GM19099 (cell line): Measurements from ENCODE around the gene SLC26A8.
A peak's percentile ranks its signal among the peaks of the same experiment; 100 is the strongest.

ENCODE experiments used
- POLR2A ChIP-seq: IDR thresholded peaks from 3 replicates; pipeline ENCODE4 v1.6.1; 2011; ENCODE audit warnings: low read depth; ENCODE audit not compliant: insufficient read length; ENCODE audit errors: extremely low read depth

The SLC26A8 gene

DNA sequence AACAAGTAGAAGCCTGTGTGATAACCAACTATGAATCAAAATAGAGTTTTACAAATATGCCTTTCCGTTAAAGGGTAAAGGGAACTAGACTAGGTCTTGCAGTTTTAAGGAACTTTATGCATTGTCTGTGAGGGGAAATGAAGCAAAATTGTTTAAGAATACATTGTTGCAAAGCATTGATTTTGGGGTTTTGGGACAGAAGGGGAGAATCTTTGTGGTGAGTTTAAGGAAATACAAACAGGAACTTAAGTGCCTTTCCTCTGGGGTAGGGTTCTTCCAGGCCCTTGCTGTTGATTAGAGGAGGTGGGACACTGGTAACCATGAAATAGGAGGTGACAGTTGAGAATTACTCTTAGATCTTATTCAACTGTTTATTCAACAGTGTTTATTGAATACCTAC lies 7.8 kb upstream of the SLC26A8 start:
- TF ChIP-seq POLR2A, result no peak

DNA sequence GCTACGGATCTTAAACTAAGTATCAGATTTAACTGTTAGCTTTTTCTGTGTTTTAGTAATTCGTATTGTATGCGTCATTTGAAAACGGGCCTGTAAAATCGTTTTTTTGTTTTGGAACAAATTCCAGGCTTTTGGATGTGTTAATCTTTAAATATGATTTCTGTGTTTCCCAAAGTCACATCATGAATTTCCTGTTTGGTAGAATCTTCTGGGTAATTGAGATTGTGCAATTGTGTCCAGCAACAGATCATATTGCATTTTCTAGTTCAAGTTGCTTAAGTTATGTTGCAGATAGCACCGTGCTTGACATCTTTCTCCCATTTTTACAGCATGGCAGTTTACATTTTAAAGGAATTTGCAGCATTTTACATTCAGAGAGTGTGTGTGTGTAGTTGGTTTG lies 5.0 kb upstream of the SLC26A8 start:
- no peak for TF ChIP-seq POLR2A

DNA sequence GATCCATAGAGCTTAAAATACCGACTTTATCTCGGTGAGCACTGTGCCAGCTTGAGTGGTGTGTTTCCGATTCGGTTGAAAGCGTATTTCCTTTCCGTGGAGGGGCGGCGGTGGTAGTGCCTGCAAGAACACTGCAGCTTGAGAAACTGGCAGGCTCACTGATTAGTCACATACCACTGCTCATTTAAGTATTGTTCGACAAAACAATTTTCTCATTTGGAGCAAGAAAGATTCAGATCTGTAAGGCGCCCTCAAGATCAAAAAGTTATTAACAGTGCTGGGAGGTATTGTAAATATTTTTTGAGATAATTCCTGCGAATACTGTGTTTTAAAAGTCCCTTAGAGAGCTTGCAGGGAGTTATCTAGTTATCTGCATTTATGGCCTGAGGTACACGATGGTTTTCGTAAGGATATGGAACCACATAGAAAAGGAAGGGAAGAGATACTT lies 4.5 kb upstream of the SLC26A8 start:
- TF ChIP-seq POLR2A, result no peak

DNA sequence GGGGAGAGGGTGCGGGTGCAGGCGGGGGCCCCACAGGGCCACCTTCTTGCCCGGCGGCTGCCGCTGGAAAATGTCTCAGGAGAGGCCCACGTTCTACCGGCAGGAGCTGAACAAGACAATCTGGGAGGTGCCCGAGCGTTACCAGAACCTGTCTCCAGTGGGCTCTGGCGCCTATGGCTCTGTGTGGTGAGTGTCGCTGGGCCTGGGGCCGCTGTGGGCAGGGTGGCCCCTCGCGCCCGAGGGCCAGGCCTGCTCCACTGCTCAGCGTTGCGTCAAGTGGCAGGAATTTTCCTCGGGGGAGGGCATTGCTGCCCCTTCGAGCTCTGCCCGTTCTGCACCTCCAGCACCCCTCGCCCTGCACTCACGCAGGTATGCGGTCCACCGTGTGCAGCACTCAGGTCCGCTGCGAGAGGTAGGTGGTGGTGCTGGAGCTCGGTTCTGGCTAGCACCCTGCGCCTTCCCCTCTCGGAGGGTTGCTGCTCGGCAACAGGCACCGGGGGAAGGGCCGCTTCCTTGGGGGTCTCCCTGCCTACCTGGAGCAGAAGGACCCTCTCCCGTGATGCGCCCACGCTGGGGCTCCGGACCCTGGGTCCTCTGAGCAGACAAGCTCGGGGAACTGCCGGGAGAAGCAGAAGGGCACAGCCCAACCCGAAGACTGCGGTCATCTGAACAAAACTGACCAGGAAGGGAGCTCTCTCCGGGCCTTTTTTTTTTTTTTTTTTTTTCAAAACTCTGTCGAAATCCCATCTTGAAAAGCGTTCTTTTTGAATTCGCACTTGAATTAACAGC lies 3.8 kb upstream of the SLC26A8 start:
- TF ChIP-seq POLR2A, result no peak

DNA sequence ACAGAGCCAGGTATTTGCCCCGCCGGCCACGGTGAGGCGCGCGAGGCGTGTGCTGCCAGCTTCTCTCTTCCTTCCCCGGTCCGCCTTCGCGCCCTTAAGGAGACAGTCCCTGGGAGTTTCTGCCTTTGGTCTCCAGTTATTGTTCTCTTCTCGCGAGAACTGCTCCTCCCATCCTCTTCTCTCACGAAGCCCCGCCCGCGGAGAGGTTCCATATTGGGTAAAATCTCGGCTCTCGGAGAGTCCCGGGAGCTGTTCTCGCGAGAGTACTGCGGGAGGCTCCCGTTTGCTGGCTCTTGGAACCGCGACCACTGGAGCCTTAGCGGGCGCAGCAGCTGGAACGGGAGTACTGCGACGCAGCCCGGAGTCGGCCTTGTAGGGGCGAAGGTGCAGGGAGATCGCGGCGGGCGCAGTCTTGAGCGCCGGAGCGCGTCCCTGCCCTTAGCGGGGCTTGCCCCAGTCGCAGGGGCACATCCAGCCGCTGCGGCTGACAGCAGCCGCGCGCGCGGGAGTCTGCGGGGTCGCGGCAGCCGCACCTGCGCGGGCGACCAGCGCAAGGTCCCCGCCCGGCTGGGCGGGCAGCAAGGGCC lies 3.2 kb upstream of the SLC26A8 start, which contains the start of gene MAPK14:
MAPK14 (plus strand) TSS at position 308 of the 587 bp plus-strand sequence. CDS start 350 bp downstream, outside the sequence.
- TF ChIP-seq POLR2A, result peak; percentile 94

DNA sequence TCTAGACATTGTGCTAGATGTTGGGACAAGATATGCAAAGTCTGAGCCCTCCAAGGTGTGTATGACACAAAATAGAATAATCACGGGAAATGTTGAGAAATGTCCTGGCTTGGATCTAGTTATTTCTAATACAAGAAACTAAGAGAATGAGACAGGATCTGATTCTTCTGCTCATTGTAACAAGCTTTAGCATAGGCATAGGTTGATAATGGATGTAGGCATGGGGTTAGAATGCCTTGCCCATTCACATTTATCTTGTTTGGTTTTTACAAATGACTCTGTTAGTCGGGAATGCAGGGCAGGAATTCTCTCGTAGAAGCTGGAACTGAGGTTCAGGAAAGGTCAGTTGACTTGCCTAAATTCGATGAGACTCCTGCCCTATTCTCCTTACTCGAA lies 1.5 kb upstream of the SLC26A8 start:
- TF ChIP-seq POLR2A, result no peak

DNA sequence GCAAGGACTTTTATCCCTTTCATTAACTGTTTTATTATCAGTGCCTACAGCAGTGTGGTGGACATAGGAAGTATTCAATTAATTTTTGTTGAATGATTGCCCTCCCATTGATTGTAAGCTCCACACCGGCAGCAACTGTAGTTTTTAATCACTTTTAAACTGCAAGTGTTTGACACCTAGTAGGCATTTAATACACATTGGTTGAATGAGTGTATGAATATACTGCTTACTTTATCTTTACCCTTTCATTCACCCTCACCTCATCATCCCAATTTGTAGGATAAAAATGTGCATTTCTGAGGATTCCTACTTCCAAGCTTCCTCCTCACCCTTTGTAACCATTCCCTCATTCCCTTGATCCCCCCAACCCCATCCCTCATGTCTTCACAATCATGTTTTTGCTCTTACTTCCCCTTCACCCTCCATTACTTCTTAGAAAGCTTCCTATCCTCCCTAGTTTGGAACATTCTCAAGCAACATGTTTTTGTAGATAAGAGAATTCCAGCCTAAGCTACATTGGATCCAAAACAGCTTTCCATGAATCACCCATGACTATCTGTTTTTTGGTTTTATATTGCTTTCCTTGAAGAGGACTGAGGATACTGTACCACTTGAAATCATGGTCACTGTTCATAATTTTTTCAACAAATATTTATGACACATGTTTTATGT lies 955 bp upstream of the SLC26A8 start:
- no peak for TF ChIP-seq POLR2A

DNA sequence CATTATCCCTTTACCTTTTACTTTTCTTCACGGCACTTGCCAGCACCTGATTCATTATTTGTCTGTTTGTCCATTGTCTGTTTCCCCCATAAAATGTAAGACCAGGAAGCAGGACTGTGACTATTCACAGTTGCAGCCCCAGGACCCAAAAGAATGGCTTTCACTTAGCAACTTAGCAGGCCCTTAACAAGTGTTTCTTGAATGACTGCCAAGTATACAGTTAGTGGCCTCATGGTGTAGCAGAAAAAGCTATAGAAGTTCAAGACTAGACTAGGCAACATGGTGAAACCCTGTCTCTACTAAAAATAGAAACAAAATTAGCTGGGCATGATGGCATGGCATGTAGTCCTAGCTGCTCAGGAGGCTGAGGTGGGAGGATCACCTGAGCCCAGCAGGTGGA lies 4.3 kb downstream of the SLC26A8 start:
- TF ChIP-seq POLR2A, result no peak

DNA sequence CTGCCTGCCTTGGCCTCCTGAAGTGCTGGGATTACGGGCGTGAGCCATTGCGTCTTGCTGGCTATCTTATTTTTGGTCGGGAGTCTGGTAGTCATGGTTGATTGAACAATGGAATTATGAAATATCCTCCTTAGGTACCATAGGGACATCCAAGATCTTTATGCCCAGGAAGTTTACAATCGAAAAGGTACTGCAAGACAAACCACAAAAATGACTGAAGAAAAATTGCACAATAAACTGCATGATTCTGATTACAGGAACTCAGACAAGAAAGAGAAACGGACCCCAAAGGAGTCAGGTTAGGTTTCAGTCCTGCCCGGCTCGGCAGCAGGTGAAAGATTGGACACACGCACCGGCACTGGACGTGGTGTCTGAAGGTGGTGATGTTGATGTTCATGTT lies 5.3 kb downstream of the SLC26A8 start:
- TF ChIP-seq POLR2A, result no peak

DNA sequence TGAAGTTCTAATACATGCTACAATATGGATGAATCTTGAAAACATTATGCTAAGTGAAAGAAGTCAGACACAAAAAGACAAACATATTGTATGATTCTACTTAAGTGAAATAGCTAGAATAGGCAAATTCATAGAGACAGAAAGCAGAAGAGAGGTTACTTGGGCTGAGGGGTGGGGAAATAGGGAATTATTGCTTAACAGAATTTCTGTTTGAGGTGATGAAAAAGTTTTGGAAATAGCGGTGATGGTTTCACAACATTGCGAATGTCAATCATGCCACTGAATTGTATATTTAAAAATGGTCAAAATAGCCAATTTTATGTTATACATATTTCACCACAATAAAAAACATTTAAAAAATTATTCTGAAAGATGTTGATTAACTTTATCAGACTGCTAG lies 6.1 kb downstream of the SLC26A8 start:
- no peak for TF ChIP-seq POLR2A

DNA sequence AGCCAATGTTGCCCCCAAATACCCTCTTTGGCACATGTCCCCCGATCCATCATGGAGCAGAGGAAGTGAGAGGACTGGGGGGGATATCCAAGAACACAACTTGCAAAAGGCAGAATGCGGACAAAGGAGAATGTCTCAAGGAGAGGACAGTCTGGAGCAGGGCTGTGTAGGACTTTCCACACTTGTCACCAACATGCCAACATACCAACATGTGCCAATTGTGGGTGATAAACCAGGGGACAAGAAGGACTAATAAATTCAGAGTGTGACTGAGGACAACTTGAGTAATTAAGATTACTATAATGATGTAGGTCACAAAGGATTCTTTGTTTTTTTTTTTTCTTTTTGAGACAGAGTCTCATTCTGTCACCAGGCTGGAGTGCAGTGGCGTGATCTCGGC lies 8.8 kb downstream of the SLC26A8 start:
- TF ChIP-seq POLR2A, result no peak

DNA sequence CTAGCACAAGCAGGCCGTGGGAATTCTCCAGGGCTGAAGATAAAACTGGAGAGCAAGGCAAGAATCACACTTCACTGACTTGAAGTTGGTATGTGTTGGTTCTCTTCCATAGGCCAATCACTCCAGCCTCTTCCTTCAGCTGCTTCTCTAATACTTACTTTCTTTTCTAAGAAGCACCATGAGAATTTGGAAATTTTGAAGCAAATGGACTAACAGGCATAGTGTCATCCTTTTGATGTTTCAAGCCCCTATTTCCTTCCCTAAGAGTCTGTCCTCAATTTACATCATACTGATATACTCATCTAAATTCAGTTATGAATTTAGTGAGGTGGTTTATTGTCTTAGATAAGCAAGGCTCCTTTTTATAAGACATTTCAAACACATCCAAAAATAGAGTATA lies 24.0 kb downstream of the SLC26A8 start:
- TF ChIP-seq POLR2A, result no peak

DNA sequence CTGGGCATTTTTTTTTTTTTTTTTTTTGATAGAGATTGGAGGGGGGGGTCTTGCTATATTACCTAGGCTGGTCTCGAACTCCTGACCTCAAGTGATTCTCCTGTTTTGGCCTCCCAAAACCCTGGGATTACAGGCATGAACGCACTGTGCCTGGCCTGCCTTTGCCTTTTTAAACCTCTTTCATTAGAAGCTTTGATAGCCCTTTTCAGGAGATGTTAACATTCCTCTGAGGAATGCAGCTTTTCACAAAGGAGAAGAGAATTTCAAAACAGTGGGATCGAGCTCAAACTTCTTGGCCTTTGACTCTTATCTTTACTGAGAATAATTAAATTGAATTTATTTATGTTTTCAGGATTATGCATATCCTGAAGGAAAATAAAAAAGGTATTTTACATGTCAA lies 31.3 kb downstream of the SLC26A8 start:
- no peak for TF ChIP-seq POLR2A

DNA sequence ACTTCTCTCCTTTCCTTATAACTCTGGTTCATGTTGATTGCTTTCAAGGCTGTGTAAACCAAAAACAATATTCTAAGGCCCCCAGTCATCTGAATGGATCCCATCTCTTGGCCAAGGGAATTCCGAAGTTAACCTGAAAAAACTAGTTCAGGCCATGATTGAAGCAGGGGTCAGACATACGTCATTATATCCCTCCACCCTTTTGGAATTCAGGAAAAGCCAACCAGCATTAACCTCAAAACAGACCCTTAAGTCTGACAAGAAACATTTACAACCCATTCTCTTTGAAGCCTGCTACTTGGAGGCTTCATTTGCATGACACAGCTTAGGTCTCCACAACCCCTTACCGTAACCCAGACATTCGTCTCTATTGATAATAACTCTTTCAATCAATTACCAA lies 39.7 kb downstream of the SLC26A8 start:
- no peak for TF ChIP-seq POLR2A

DNA sequence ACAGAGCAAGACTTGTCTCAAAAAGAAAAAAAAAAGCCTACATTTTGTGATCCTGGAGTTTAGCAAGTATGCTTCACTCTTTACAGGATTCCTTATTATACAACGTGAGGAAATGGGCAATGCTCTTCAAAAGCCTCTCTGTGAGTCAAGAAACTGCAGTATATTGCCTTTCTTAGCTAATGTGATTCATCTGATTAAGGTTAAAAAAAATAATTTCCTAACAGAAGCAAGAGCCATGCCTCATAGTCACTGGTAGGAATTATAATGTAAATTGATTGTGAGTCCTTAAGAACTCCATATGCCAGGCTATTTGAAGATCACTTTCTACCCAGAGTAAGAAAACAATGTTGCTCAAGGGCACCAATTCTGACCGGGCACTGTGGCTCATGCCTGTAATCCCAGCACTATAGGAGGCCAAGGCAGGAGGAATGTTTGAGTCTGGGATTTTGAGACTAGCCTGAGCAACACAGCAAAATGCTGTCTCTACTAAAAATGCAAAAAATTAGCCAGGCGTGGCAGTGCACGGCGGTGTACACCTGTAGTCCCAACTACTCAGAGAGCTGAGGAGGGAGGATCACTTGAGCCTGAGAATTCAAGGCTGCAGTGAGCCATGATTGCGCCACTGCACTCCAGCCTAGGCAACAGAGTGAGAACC lies 43.3 kb downstream of the SLC26A8 start:
- no peak for TF ChIP-seq POLR2A
